Ovary (tissue), 3 donors: ENCODE measurements around the gene SDR39U1.

Source experiments
- EP300 ChIP-seq: sonication (generic); formaldehyde crosslinking; IDR thresholded peaks from one replicate; pipeline ENCODE4 v1.6.1; 2017; ENCODE audit warnings: antibody characterized with exemption
- POLR2A ChIP-seq: fragments of 450-650 bp; IDR thresholded peaks from one replicate; pipeline ENCODE4 v1.6.1; 2017; ENCODE audit warnings: antibody characterized with exemption, mild to moderate bottlenecking, moderate library complexity
- TF ChIP-seq, protein P1 (sequence below), 3 donors: fragments of 450-650 bp in 2 of 3; fragments of 200-600 bp in 1 of 3; IDR thresholded peaks; one replicate each; pipeline versions ENCODE4 v1.5.1 to v1.8.0; 2016 to 2022; ENCODE audit warnings: antibody characterized with exemption in 3 of 3, mild to moderate bottlenecking in 1 of 3
- donor health status: DM: no; HTN: no; CAD: no.

GRCh38 chr14:24409192-24409591, 33.4 kb downstream of the SDR39U1 start:
- no peak for TF ChIP-seq POLR2A
- TF ChIP-seq, protein P1, sequence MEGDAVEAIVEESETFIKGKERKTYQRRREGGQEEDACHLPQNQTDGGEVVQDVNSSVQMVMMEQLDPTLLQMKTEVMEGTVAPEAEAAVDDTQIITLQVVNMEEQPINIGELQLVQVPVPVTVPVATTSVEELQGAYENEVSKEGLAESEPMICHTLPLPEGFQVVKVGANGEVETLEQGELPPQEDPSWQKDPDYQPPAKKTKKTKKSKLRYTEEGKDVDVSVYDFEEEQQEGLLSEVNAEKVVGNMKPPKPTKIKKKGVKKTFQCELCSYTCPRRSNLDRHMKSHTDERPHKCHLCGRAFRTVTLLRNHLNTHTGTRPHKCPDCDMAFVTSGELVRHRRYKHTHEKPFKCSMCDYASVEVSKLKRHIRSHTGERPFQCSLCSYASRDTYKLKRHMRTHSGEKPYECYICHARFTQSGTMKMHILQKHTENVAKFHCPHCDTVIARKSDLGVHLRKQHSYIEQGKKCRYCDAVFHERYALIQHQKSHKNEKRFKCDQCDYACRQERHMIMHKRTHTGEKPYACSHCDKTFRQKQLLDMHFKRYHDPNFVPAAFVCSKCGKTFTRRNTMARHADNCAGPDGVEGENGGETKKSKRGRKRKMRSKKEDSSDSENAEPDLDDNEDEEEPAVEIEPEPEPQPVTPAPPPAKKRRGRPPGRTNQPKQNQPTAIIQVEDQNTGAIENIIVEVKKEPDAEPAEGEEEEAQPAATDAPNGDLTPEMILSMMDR (IDR thresholded peaks at IDR 0.05), result no peak
- no peak for TF ChIP-seq EP300
